B cell (primary cell): Measurements from ENCODE around the gene AKTIP. TPM values are rescaled to one million over a fixed set of nuclear protein-coding genes. Genes with fewer than 3 reads are reported as not detected.
A peak's percentile ranks its signal among the peaks of the same experiment; 100 is the strongest.

Experiments
- ATAC-seq: fragments of 200-7000 bp; cut with Tn5 transposase; one replicate; pipeline ENCODE4 v1.10.0; 2021; ENCODE audit warnings: low read depth, mild to moderate bottlenecking, moderate number of reproducible peaks, moderate library complexity
- CTCF ChIA-PET: fragments of 350-600 bp; sonication (Branson Sonifier 250); formaldehyde crosslinking; loops from one replicate; lab custom pipeline; 2021; ENCODE audit warnings: antibody characterized with exemption, inconsistent platforms; lab: Charles Lee
- POLR2A ChIA-PET: fragments of 350-600 bp; sonication (Branson Sonifier 250); formaldehyde crosslinking; loops from one replicate; lab custom pipeline; 2021; ENCODE audit warnings: antibody characterized with exemption; lab: Charles Lee
- DNase-seq: peaks from one replicate; pipeline ENCODE4 v3.0.0; 2013
- H2AFZ ChIP-seq: 2 replicates; pipeline ENCODE4 v1.6.1; 2012; ENCODE audit warnings: mild to moderate bottlenecking, low read depth, low read length; ENCODE audit not compliant: insufficient read depth, poor library complexity, severe bottlenecking
- H3K27ac ChIP-seq, 2 donors: 1 replicate in 1 of 2; 2 replicates in 1 of 2; pipeline ENCODE4 v1.5.1; 2012 to 2013; ENCODE audit warnings: low read length in 2 of 2, mild to moderate bottlenecking in 2 of 2, moderate library complexity in 1 of 2
- H3K27me3 ChIP-seq, 4 experiments: fragments of 200-600 bp in 1 of 4; sonication (generic) in 1 of 4; replicated peaks in 1 of 4; 1 replicate in 2 of 4; 2 replicates in 2 of 4; pipeline versions ENCODE4 v1.6.1 to v1.7.0; 2013 to 2016; ENCODE audit warnings: low read length in 3 of 4, mild to moderate bottlenecking in 2 of 4, mixed read lengths in 1 of 4, moderate library complexity in 1 of 4; ENCODE audit not compliant: insufficient read depth in 4 of 4, control insufficient read depth in 3 of 4; ENCODE audit errors: control extremely low read depth in 1 of 4
- H3K36me3 ChIP-seq, 2 experiments: replicated peaks in 1 of 2; 1 replicate in 1 of 2; 2 replicates in 1 of 2; pipeline versions ENCODE4 v1.6.1 to v1.7.1; 2013; ENCODE audit warnings: low read length in 1 of 2; ENCODE audit not compliant: insufficient read depth in 2 of 2, control insufficient read depth in 1 of 2; ENCODE audit errors: control extremely low read depth in 1 of 2, extremely low read depth in 1 of 2
- H3K4me1 ChIP-seq, 2 donors: fragments of 200-600 bp in 1 of 2; sonication (generic) in 1 of 2; 1 replicate in 1 of 2; 2 replicates in 1 of 2; pipeline versions ENCODE4 v1.5.1 to v1.6.1; 2013 to 2017; ENCODE audit warnings: low read length in 2 of 2; ENCODE audit not compliant: control insufficient read depth in 2 of 2, insufficient read depth in 2 of 2
- H3K4me2 ChIP-seq: replicated peaks from 2 replicates; pipeline ENCODE3; 2012; ENCODE audit warnings: mild to moderate bottlenecking, low read depth, low read length; ENCODE audit not compliant: poor library complexity, severe bottlenecking
- H3K4me3 ChIP-seq, 5 experiments: fragments of 200-600 bp in 1 of 5; sonication (generic) in 1 of 5; 1 replicate in 3 of 5; 2 replicates in 2 of 5; pipeline versions ENCODE4 v1.5.1 to v1.7.0; 2011 to 2016; ENCODE audit warnings: low read length in 4 of 5, mild to moderate bottlenecking in 4 of 5, low read depth in 2 of 5, control low read depth in 1 of 5, moderate library complexity in 1 of 5; ENCODE audit not compliant: insufficient read depth in 1 of 5; ENCODE audit errors: control extremely low read depth in 1 of 5, extremely low read depth in 1 of 5
- H3K79me2 ChIP-seq: fragments of 200-600 bp; sonication (generic); one replicate; pipeline ENCODE4 v1.6.0; 2016; ENCODE audit warnings: low read length; ENCODE audit not compliant: control insufficient read depth, insufficient read depth
- H3K9ac ChIP-seq: fragments of 200-600 bp; sonication (generic); 2 replicates; pipeline ENCODE4 v1.6.1; 2017; ENCODE audit warnings: mild to moderate bottlenecking, low read length, moderate library complexity
- H3K9me3 ChIP-seq, 3 donors: one replicate each; pipeline versions ENCODE4 v1.6.1 to v1.7.1; 2013; ENCODE audit warnings: low read length in 2 of 3; ENCODE audit not compliant: control insufficient read depth in 2 of 3, insufficient read depth in 1 of 3; ENCODE audit errors: control extremely low read depth in 1 of 3
- H4K20me1 ChIP-seq: 2 replicates; pipeline ENCODE4 v1.6.0; 2012; ENCODE audit warnings: mild to moderate bottlenecking, low read length; ENCODE audit not compliant: insufficient read depth, control insufficient read depth, poor library complexity, severe bottlenecking
- H3K27ac Mint-ChIP-seq: one replicate; pipeline ENCODE4 v1.8.0; 2021; ENCODE audit warnings: mixed read lengths
- H3K27me3 Mint-ChIP-seq: one replicate; pipeline ENCODE4 v1.8.0; 2021; ENCODE audit warnings: mixed read lengths
- H3K4me1 Mint-ChIP-seq: one replicate; pipeline ENCODE4 v1.8.0; 2021; ENCODE audit warnings: mixed read lengths
- H3K4me3 Mint-ChIP-seq: one replicate; pipeline ENCODE4 v1.8.0; 2021; ENCODE audit warnings: mixed read lengths
- H3K9me3 Mint-ChIP-seq: one replicate; pipeline ENCODE4 v1.8.0; 2022; ENCODE audit warnings: mixed read lengths; ENCODE audit not compliant: insufficient read depth
- EZH2 ChIP-seq: IDR thresholded peaks from 2 replicates; pipeline ENCODE4 v1.6.1; 2012; ENCODE audit warnings: borderline replicate concordance, low read depth, mild to moderate bottlenecking, moderate library complexity, low read length; ENCODE audit not compliant: insufficient read depth, poor library complexity, severe bottlenecking
- WGBS: methylation state at CpG from one replicate; pipeline ENCODE4 v1.1.5; 2013; ENCODE audit warnings: missing lambda C conversion rate; ENCODE audit not compliant: insufficient coverage; 5-methylcytosine and 5-hydroxymethylcytosine counted together
- intact Hi-C: fragments of 100-400 bp; cut with micrococcal nuclease; formaldehyde crosslinking; loops from one replicate; pipeline ENCODE4 v1.10.0; 2022
- polyA plus RNA-seq: library from polyadenylated mRNA; depleted of rRNA; stranded (reverse); fragments of >200 nt; gene quantifications from 2 replicates; pipeline ENCODE4 v1.2.3, GENCODE V29; 2012
- total RNA-seq, 2 donors: library from RNA; stranded (reverse); fragments of 120-200 nt in 1 of 2; gene quantifications; 1 replicate in 1 of 2; 2 replicates in 1 of 2; pipeline versions ENCODE4 v1.2.3 to v1.2.4, GENCODE V29; 2013 to 2022
- TF ChIP-seq, protein P1 (sequence below): fragments of 200-600 bp; IDR thresholded peaks from one replicate; pipeline ENCODE4 v1.8.0; 2022; ENCODE audit warnings: antibody characterized with exemption, mild to moderate bottlenecking

The AKTIP gene
- total and polyA plus RNA-seq, 2 donors (not counting 1 experiment from before 2014, with no cell fraction given): 12.6 to 24.0 TPM

DNA sequence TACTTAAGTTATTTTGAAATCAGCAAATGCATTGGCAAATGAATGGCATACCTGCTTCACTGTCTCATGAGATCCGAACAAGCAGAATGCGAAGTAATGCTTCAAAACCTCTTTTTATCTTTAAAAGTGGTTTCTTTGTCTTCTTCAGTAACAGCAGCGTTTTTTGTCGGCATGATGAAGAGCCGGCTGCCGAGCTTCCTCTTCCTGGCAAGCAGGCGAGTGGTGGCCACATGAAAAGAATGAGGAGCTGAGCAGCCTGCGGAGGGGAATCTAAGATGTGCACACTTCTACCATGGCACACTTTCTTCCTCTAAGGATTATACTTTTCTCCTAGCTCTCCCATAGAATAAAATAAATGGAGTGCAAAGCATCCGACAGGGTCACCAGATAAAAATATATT lies 42.4 kb upstream of the AKTIP start:
- H3K4me2 ChIP-seq: no peak overlapping the region
- H3K79me2 ChIP-seq: no peaks in the 10 kb centered on the region
- H3K9me3 ChIP-seq: no peaks in the 10 kb centered on the region
- H3K36me3 ChIP-seq: no peaks in the 10 kb centered on the region
- peaks cover 15% of the 10 kb centered on the region for H3K4me1 Mint-ChIP-seq
- H3K4me1 ChIP-seq: peaks cover 9 to 12% of the 10 kb centered on the region in 2 donors
- no peak overlapping the region for H3K27ac ChIP-seq
- H4K20me1 ChIP-seq: no peaks in the 10 kb centered on the region
- no peak overlapping the region for H3K4me3 ChIP-seq
- 9% methylated on average over 4 of the region's 9 CpGs for WGBS
- intact Hi-C loops: no loop called here
- ATAC-seq: no peak
- no peak overlapping the region for H3K27ac Mint-ChIP-seq
- ChIA-PET CTCF (interaction anchor here (0.9 to 1.1 kb wide), 3 partner anchors 10 to 28 kb away, joined by 3 read pairs; no protein-coding TSS in a partner anchor), POLR2A (no interaction called here)
- H2AFZ ChIP-seq: peak overlapping the region; percentile 59
- no peak for DNase-seq
- no peak overlapping the region for H3K9ac ChIP-seq
- peaks cover 35% of the 10 kb centered on the region for H3K27me3 Mint-ChIP-seq
- H3K27me3 ChIP-seq: peaks cover 0 to 13% (median 2%) of the 10 kb centered on the region in 4 experiments
- TF ChIP-seq, protein P1, sequence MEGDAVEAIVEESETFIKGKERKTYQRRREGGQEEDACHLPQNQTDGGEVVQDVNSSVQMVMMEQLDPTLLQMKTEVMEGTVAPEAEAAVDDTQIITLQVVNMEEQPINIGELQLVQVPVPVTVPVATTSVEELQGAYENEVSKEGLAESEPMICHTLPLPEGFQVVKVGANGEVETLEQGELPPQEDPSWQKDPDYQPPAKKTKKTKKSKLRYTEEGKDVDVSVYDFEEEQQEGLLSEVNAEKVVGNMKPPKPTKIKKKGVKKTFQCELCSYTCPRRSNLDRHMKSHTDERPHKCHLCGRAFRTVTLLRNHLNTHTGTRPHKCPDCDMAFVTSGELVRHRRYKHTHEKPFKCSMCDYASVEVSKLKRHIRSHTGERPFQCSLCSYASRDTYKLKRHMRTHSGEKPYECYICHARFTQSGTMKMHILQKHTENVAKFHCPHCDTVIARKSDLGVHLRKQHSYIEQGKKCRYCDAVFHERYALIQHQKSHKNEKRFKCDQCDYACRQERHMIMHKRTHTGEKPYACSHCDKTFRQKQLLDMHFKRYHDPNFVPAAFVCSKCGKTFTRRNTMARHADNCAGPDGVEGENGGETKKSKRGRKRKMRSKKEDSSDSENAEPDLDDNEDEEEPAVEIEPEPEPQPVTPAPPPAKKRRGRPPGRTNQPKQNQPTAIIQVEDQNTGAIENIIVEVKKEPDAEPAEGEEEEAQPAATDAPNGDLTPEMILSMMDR: no peak
- H3K9me3 Mint-ChIP-seq: no peaks in the 10 kb centered on the region
- no peak overlapping the region for H3K4me3 Mint-ChIP-seq

DNA sequence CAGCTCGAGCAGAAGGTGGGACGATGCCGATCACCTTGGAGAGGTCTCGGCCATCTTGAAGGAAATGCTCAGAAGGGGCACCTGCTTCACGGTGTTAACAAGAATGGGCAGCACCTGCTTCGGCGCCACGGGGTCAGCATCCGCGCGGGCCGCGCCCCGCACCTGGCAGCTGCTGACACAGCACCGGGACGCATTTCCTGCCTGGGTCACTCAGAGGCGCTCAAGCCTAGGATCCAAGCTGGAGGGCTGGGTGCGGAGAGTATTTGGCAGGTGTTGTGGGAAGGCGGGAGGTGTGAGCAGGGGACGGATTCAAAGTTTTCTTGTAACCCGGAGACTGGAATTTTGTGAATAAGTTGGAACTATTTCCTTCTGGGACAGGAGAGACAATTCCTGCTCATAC lies 39.3 kb upstream of the AKTIP start:
- H3K36me3 ChIP-seq: no peaks in the 10 kb centered on the region
- CTCF ChIA-PET: interaction anchor here (0.7 kb wide), 1 partner anchor 123 kb away, joined by 3 read pairs; no protein-coding TSS in a partner anchor
- WGBS: 67% methylated on average over 20 of the region's 21 CpGs
- H3K79me2 ChIP-seq: no peaks in the 10 kb centered on the region
- H3K4me2 ChIP-seq: no peak overlapping the region
- POLR2A ChIA-PET: no interaction called here
- DNase-seq (no peak), ATAC-seq (no peak)
- peaks cover 0 to 9% (median 1%) of the 10 kb centered on the region in 4 experiments for H3K27me3 ChIP-seq
- Mint-ChIP-seq H3K4me1 (peaks cover 9% of the 10 kb centered on the region), H3K27me3 (peaks cover 24% of the 10 kb centered on the region), H3K9me3 (no peaks in the 10 kb centered on the region), H3K4me3 (no peak overlapping the region), H3K27ac (no peak overlapping the region)
- H3K4me1 ChIP-seq: peaks cover 3 to 7% of the 10 kb centered on the region in 2 donors
- intact Hi-C loops: no loop called here
- H4K20me1 ChIP-seq: no peaks in the 10 kb centered on the region
- H3K9me3 ChIP-seq: no peaks in the 10 kb centered on the region
- no peak for TF ChIP-seq EZH2
- TF ChIP-seq, protein P1: no peak
- H3K27ac ChIP-seq: no peak overlapping the region
- no peak overlapping the region for H3K9ac ChIP-seq
- no peak overlapping the region for H3K4me3 ChIP-seq
- H2AFZ ChIP-seq: no peak overlapping the region
